DOHH2 (cell line): ENCODE measurements around the gene OSM.
A peak's percentile ranks its signal among the peaks of the same experiment; 100 is the strongest.

Experiments used
- H3F3A ChIP-seq: fragments of 200-600 bp; sonication (generic), shearing (Covaris generic); 2 replicates; pipeline ENCODE4 v1.6.0; 2016; ENCODE audit warnings: antibody characterized with exemption, mild to moderate bottlenecking; ENCODE audit not compliant: control insufficient read depth, insufficient read depth
- H3K27ac ChIP-seq: fragments of 200-600 bp; sonication (generic); 2 replicates; pipeline ENCODE4 v1.5.1; 2014; ENCODE audit warnings: low read depth, mild to moderate bottlenecking, low read length, moderate library complexity
- H3K27me3 ChIP-seq: fragments of 200-600 bp; sonication (generic); 2 replicates; pipeline ENCODE4 v1.6.1; 2014; ENCODE audit warnings: mild to moderate bottlenecking, low read length, mixed read lengths; ENCODE audit not compliant: control insufficient read depth
- H3K36me3 ChIP-seq: fragments of 200-600 bp; sonication (generic); 2 replicates; pipeline ENCODE4 v1.6.1; 2014; ENCODE audit warnings: mild to moderate bottlenecking, low read length, moderate library complexity, mixed read lengths; ENCODE audit not compliant: control insufficient read depth
- H3K4me1 ChIP-seq: fragments of 200-600 bp; sonication (generic); 2 replicates; pipeline ENCODE4 v1.6.1; 2014; ENCODE audit warnings: mild to moderate bottlenecking, low read length, mixed read lengths; ENCODE audit not compliant: control insufficient read depth
- H3K4me2 ChIP-seq: fragments of 200-600 bp; sonication (generic); 2 replicates; pipeline ENCODE4 v1.6.0; 2014; ENCODE audit warnings: mild to moderate bottlenecking, low read length, moderate library complexity
- H3K4me3 ChIP-seq: fragments of 200-600 bp; sonication (generic); 2 replicates; pipeline ENCODE4 v1.5.1; 2014; ENCODE audit warnings: mild to moderate bottlenecking, low read length, mixed read lengths
- H3K79me2 ChIP-seq: fragments of 200-600 bp; sonication (generic); 2 replicates; pipeline ENCODE4 v1.6.1; 2014; ENCODE audit warnings: mild to moderate bottlenecking, low read length, mixed read lengths; ENCODE audit not compliant: control insufficient read depth
- H3K9me2 ChIP-seq: fragments of 200-600 bp; sonication (generic); replicated peaks from 2 replicates; pipeline ENCODE4 v1.6.1; 2014; ENCODE audit warnings: mild to moderate bottlenecking, low read length, mixed read lengths; ENCODE audit not compliant: control insufficient read depth
- H3K9me3 ChIP-seq: fragments of 200-600 bp; sonication (generic); 2 replicates; pipeline ENCODE4 v1.6.1; 2014; ENCODE audit warnings: antibody characterized with exemption, low read length, mixed read lengths; ENCODE audit not compliant: control insufficient read depth, insufficient read depth
- H4K20me1 ChIP-seq: fragments of 200-600 bp; sonication (generic); 2 replicates; pipeline ENCODE4 v1.6.0; 2014; ENCODE audit warnings: low read depth, mild to moderate bottlenecking, antibody characterized with exemption, low read length, moderate library complexity; ENCODE audit not compliant: control insufficient read depth, insufficient read depth
- EZH2phosphoT487 ChIP-seq: fragments of 200-600 bp; sonication (generic); IDR thresholded peaks from 2 replicates; pipeline ENCODE4 v1.6.1; 2017; ENCODE audit warnings: borderline replicate concordance, mild to moderate bottlenecking, antibody characterized with exemption, low read length, moderate library complexity, mixed read lengths
- TF ChIP-seq, protein P1 (sequence below): fragments of 200-600 bp; sonication (generic); IDR thresholded peaks from one replicate; pipeline ENCODE4 v1.5.1; 2014; ENCODE audit warnings: antibody characterized with exemption, mild to moderate bottlenecking, low read depth, low read length; ENCODE audit not compliant: poor library complexity, severe bottlenecking

Gene OSM

DNA sequence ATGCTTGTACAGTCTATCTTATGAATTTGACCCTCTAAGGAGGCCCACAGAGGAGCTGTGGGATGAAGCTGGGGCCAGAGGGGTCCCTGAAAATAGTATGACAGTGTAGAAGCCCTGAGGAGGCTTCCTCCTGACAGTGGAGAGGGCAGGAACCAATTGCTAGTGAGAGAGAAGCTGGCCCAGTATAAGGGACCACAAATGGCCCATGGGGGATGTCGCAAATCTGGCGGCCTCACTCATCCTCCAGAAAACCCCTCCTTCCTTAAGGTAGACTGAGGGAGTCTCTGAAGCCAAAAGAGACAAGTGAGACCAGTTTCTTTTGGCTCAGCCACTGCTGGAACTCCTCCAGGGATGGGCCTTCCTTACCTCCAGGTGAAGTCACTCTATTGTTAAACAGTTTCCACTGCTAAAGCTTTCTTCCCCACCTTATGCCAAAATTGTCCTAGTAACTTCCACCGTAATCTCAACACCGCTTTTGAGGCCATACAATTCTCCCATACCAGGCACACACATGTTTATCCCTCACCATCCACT is 40.5 kb upstream of the OSM start:
- H3K27me3 ChIP-seq, result no peaks in the 10 kb centered on the region
- peaks cover 6% of the 10 kb centered on the region for H3K36me3 ChIP-seq
- H3K9me2 ChIP-seq, result no peaks in the 10 kb centered on the region
- H3K4me2 ChIP-seq, result peak overlapping the region; percentile 98
- no peaks in the 10 kb centered on the region for H3K9me3 ChIP-seq
- H3K4me3 ChIP-seq, result peak overlapping the region; percentile 69
- peaks cover 6% of the 10 kb centered on the region for H3K79me2 ChIP-seq
- H3K4me1 ChIP-seq, result peaks cover 60% of the 10 kb centered on the region
- TF ChIP-seq, protein P1, sequence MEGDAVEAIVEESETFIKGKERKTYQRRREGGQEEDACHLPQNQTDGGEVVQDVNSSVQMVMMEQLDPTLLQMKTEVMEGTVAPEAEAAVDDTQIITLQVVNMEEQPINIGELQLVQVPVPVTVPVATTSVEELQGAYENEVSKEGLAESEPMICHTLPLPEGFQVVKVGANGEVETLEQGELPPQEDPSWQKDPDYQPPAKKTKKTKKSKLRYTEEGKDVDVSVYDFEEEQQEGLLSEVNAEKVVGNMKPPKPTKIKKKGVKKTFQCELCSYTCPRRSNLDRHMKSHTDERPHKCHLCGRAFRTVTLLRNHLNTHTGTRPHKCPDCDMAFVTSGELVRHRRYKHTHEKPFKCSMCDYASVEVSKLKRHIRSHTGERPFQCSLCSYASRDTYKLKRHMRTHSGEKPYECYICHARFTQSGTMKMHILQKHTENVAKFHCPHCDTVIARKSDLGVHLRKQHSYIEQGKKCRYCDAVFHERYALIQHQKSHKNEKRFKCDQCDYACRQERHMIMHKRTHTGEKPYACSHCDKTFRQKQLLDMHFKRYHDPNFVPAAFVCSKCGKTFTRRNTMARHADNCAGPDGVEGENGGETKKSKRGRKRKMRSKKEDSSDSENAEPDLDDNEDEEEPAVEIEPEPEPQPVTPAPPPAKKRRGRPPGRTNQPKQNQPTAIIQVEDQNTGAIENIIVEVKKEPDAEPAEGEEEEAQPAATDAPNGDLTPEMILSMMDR, result no peak
- no peak for TF ChIP-seq EZH2phosphoT487
- no peaks in the 10 kb centered on the region for H4K20me1 ChIP-seq
- H3K27ac ChIP-seq, result peak overlapping the region; percentile 73; the same call in 1 of the 2 replicates
- peaks cover 19% of the 10 kb centered on the region for H3F3A ChIP-seq

DNA sequence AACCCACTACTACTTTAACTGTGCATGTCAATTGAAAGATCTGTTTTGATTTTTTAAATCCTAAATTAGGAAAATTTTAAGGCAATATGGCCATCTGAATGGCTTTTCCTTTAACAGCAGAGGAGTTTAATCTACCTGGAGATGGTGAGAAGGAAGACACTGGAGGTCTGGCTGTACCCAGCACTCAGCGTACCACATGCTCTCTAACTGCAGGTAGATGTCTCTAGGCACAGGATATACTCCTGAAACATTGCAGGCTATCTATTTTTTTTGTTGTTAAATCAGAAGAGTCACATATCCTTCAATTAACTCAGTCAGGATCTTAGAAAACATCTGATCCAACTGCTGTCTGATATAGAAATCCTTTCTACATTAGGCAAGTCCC is 40.0 kb upstream of the OSM start:
- H3K27ac ChIP-seq, result peak overlapping the region; percentile 73
- H3K9me3 ChIP-seq, result no peaks in the 10 kb centered on the region
- peak overlapping the region; percentile 69 for H3K4me3 ChIP-seq
- peaks cover 19% of the 10 kb centered on the region for H3F3A ChIP-seq
- peak overlapping the region; percentile 98 for H3K4me2 ChIP-seq
- no peaks in the 10 kb centered on the region for H3K9me2 ChIP-seq
- H3K27me3 ChIP-seq, result no peaks in the 10 kb centered on the region
- no peaks in the 10 kb centered on the region for H4K20me1 ChIP-seq
- H3K79me2 ChIP-seq, result peaks cover 6% of the 10 kb centered on the region
- H3K36me3 ChIP-seq, result peaks cover 9% of the 10 kb centered on the region
- TF ChIP-seq, protein P1, result no peak
- no peak for TF ChIP-seq EZH2phosphoT487
- H3K4me1 ChIP-seq, result peaks cover 64% of the 10 kb centered on the region

DNA sequence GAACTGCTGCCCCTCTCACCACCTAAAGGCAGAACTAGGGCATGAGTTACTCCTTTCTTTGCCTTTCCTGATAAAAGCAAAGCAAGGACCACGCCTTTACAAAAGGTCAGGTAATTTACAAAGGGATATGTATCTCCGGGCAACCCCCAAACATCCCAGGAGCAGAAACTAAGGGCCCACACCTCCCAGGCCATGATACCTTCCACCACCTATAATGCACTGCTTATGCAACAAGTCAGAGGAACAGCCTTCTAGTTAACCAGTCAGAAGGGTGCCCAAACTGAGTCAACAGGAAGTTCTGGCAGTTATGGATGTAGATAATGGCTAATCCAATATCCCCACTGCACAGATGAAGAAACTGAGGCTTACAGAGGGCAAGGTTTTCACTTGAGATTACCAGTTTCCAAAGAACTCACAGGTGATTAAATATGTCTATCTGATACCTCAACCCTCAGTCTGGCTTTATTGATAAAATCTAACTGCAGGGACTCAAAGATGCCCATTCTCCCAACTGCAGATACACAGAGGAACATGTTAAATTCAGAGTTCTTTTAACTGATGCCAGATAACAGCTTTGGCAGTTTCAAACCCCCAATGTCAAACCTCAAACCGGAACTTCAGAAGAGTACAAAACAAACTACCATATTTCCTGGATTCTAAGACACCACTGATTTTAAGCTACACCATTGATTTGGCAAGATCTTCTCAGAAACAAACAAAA is 39.4 kb upstream of the OSM start:
- Histone ChIP-seq H3K27ac (peak overlapping the region; percentile 73), H3K79me2 (peaks cover 6% of the 10 kb centered on the region), H4K20me1 (no peaks in the 10 kb centered on the region), H3K9me3 (no peaks in the 10 kb centered on the region), H3F3A (peaks cover 19% of the 10 kb centered on the region), H3K27me3 (no peaks in the 10 kb centered on the region), H3K36me3 (peaks cover 12% of the 10 kb centered on the region), H3K4me1 (peaks cover 70% of the 10 kb centered on the region), H3K9me2 (no peaks in the 10 kb centered on the region), H3K4me2 (peak overlapping the region; percentile 98), H3K4me3 (peak overlapping the region; percentile 69)
- no peak for TF ChIP-seq EZH2phosphoT487
- TF ChIP-seq, protein P1, result no peak
